Activated CD8-positive, alpha-beta memory T cell treated with anti-CD3 and anti-CD28 coated beads for 48 hours (primary cell): ENCODE measurements around the gene SPRR1A.
"Not testable (repeated sequence)": the region's sequence is repeated elsewhere in the genome, so short reads cannot be mapped to it uniquely, and the experiment has no call there.

Experiments used
- DNase-seq, 3 experiments: peaks; one replicate each; pipeline ENCODE4 v3.0.0-alpha.2; 2020; ENCODE audit warnings: low read depth in 2 of 3, low spot score in 2 of 3

SPRR1A gene

DNA sequence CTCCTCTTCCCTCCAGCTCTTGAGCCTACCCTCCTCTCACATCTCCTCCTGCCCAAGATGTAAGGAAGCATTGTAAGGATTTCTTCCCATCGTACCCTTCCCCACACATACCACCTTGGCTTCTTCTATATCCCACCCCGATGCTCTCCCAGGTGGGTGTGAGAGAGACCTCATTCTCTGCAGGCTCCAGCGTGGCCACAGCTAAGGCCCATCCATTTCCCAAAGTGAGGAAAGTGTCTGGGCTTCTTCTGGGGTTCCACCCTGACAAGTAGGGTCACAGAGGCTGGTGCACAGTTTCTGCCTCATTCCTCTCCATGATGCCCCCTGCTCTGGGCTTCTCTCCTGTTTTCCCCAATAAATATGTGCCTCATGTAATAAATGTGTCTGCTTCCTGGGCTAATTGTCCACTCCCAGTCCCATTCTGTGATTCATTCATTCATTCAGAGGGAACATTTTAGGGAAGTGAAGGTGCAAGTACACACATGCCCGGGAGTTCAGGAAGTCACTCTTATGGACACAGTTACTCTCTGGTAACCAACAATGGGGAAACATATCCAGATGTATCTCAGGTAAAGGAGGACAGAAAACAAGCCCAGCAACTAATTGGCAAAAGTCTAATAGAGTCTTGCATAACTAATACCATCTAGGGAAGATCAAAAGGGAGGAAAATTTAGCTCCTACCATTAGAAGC is 11.5 kb upstream of the SPRR1A start:
- no peak for DNase-seq

DNA sequence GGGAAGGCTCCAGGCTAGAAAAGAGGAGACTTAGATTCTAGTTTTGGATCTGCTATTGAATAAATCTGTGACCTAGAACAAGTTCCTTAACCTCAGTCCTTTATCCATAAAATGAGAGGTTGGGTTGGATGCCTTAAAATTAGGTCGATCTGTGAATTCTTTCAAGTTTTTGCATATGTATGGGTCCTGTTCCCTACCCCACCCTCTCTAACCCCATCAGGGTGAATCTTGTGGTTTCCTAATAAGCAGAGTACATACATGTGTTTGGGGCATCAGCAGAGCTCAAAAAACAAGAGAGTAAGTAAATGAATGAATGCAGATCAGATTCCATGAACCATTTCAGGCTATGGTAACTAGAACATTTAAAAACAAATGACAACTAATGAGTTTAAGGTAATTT is 7.2 kb upstream of the SPRR1A start:
- DNase-seq, result no peak

DNA sequence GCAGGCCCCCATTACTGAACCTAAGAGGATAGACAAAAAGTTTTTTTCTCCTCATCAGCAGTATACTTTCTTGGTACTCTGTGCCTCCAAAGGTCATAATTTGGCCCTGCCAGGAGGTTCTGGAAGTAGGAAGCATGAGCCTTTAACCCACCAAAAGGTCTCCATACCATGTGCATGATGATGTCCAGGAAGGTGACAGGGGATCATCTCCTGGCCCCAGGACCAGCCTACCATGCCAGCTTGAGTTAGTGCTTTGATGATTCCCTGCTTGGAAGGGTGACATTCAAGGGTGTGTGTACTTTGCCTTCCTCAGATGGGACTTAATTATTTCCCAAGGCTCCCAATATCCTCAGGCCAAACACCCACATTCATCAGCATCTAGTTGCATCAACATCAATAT is 6.3 kb upstream of the SPRR1A start:
- DNase-seq, result no peak

- no peak for DNase-seq
Measured at GRCh38 chr1:152980676-152981075, 3.2 kb upstream of the SPRR1A start.

DNA sequence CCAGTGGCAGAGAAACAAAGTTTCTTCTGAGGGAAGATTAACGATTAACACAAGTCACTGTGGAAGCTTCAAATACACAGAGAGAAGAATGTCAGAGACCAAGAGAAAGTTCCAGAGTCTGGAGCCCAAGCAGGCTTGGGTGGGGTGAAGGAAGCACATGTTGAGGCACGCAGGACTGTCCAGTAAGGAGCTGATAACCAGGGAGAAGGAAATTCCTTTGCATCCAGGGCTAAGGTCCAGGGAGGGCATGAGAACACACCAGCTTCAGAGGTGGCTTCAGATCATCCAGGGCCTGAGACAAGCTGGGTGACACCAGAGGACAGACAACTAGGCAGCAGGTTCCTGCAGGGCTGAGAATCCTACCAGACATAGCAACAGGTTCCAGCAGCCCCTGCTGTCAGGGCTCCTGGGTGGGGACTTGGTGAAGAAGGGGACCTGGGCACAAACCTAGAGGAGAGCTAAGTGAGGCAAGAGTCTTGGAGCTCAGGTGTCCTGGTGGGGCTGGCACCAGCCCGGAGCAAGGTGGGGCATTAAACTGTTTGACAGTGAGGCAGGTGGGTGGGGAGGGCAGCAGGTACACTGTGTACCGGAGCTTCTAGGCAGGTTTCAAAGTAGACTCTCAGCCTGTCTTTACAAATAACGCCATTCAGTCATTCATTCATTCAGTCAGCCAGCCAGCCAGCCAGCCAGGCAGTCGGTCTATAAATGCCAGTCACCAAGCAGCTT is 2.6 kb upstream of the SPRR1A start:
- DNase-seq, result no peak

DNA sequence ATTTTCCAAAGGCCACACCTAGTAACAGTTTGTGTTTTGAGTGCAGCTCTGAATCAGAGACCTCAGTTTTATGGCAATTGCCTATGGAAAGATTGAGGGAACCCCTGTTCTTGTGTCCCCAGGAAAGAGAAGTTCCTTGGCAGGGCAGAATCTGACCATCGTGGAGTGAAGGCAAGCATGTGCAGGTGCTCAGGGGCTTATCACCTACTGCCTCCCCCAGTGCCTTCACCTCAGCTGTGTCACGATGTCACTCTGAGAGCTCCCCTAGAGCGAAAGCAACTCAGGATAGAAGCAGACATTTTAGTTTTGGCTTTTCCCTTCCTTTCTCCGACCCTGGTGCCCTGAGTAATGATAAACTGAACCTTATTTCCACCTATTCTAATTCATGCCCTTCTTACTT is 1.8 kb upstream of the SPRR1A start:
- no peak for DNase-seq

DNA sequence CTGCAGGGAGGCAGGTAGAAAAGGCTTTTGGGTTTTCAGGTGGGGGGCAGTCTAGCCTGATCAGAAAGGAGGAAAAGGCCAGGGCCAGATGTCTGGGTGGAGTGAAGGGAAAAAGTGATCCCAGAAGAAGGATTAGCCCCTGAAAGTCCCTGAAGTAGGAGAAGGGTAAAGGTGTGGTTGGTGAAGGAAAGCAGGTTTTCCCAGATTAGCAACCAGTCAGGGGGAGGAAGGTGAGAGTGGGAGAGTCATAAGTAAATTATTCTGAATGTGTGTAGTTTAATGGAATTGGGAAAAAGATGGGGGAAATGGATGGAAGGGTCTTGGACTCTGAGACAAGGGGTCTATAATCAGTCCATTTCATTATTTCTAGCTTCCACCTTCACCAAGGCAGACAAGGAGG is 647 bp upstream of the SPRR1A start:
- DNase-seq, result no peak

DNA sequence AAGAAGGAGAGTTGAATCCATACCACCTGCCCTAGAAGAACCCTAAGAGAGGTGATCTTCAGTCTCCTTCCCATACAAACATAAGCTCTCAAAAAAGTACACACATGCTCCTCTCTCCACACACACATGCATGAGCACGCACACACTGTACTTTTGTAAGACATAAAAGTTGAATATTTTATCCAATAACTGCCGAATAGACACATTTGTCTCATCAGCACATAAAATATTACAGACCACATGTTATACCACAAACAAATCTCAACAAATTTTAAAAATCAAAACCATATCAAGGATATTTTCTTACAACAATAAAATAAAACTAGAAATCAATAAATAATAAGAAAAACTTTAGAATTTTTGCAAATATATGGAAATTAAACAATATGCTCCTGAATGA is 2.7 kb downstream of the SPRR1A start:
- DNase-seq, result no peak

DNA sequence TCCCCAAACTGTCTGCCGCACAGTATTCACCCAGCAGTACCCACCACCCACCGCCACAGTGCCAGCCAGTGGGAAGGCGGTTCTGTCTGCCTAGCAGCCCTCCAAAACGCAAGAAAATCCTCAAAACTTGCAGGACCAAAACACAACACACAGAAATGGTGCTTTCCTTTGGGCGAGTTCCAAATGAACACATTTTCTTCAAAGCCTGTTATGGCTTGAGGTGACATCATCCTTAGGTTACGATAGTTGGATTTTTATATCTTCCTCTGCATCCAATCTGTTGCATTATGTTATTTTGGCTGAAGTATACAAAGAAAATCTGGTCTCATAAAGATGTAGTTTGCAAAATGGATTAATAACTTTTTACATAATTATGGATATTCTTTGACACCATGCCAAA is 9.3 kb downstream of the SPRR1A start:
- DNase-seq, result no peak

DNA sequence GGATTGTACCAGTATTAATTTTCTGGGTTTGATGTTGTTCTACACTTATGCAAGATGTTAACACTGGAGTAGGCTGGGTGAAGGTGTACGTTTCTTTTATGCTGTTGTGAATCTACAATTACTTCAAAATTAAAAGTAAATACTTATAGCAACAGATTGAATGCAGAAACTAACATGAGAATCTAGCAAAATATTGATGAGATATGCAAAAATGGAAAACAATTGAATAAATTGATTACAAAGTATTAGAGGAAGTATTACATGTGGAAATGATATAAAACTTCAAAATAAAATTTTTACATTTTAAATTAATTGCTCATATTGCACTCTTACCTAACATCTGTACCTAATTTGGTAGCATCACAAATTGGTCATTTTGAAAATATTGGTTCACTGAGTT is 12.0 kb downstream of the SPRR1A start:
- no peak for DNase-seq

DNA sequence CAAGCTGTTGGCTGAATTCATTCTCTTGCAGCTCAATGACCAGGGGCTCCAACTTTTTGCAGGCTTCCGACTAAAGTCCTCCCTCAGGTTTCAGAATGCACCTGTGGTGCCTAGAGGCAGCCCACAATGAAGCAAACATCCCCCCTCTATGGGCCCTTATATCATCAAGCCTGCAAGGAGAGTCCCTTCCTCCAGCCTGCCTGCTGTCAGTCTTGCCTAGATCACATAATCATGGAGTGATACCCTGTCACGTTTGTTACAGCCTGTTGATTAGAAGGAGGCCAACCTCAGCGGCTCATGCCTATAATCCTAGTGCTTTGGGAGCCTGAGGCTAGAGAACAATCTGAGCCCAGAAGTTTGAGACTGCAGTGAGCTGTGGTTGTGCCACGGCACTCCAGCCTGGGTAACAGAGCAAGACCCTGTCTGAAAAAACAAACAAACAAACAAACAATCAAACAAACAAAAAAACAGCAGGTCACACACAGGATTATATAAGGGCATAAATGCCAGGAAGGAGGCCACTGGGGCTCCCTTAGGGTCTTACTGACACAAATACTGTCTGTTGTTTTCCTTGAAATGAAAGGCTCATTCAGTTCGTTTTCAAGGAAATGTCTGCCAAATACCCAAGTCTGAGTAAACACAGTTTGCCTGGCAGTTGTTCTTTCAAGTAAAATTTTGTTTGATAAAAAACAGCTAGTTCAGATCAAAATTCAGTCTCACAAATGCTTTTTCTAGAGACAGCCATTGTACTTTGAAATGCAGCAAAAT is 12.9 kb downstream of the SPRR1A start:
- no peak for DNase-seq

DNA sequence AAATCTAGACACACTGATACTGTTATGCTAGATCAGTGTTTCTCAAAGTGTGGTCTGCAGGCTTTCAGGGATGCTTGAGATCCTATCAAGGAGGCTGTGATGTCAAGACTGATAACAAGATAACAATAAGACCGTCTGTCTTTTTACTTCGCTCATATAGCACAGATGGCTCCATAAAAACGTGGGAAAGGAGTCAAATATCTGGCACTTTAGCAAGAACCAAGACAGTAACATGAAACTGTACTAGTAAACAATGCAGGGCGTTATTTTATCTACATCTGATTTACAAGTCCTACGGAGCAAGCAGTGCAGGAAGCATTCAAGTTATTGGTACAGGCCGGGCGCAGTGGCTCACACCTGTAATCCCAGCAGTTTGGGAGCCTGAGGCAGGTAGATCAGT is 14.0 kb downstream of the SPRR1A start:
- DNase-seq, result no peak

GRCh38 chr1:152998476-152998875 is 14.6 kb downstream of the SPRR1A start:
- no peak for DNase-seq

- DNase-seq, result no peak
Measured at GRCh38 chr1:152999818-153000217, 15.9 kb downstream of the SPRR1A start.

DNA sequence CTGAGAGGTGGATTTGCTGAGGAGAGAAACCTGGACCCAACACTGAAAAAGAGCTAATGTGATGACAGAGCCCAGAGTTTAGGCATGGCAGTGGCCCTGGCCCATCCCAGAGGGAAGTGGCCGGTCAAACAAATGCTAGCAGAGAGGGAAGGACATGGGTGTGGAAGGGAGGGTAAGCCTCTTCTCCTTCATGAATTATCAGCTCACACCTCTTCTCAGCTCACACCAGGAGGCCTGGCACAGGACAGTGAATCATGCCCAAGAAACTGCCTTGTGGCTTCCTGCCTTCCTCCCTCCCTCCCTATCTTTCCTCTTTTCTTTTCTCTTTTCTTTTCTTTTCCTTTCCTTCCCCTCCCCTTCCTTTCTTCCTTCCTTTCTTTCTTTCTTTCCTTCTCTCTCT is 16.4 kb downstream of the SPRR1A start:
- no peak for DNase-seq

DNA sequence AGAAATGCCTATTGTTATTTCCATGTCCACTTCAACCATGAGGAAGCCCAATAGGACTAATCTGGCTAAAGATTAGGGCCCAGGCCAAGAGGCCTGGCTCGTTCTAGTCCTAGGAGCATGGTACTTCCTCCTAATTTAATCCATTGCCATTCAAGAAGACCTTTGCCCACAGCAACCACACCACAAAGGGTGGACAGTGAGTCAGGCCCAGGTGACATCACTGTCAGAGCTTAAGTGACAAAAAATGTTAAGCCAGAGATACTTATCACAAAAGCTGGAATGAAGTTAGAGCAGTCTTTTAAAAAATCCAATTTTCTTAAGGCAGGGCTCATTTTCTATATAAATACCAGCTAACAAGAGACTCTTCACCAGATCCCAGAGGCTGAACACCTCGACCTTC is 17.5 kb downstream of the SPRR1A start, which contains the start of gene SPRR3:
Gene SPRR3, plus strand, starts transcription at position 368 of the 400 bp plus-strand sequence. CDS start 1,272 bp downstream, outside the sequence.
- no peak for DNase-seq

- not testable (repeated sequence) for DNase-seq
Measured at GRCh38 chr1:153011235-153011758, 27.4 kb downstream of the SPRR1A start.

- not testable (repeated sequence) for DNase-seq
Measured at GRCh38 chr1:153021829-153022228, 37.9 kb downstream of the SPRR1A start.

- not testable (repeated sequence) for DNase-seq
Measured at GRCh38 chr1:153022340-153022739, 38.5 kb downstream of the SPRR1A start.

DNA sequence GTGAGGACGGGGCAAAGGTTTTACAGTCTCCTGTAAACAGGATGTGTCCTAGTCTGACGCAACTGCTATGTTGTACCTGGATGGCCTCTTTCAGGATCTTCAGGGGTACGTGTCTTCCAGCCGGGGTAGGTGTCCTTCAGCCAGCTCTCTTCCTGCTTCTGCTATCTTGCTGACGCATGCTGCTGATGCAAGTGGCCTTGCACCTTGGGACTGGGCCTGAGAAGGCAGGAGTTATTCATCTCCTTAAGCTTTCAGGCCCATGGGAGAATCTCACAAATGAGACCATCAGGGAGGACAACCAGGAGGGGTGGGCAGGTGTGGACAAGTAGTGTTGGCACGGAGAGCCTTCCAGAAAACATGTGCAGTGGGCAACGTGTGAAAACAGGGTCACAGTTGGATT is 39.2 kb downstream of the SPRR1A start:
- no peak for DNase-seq

DNA sequence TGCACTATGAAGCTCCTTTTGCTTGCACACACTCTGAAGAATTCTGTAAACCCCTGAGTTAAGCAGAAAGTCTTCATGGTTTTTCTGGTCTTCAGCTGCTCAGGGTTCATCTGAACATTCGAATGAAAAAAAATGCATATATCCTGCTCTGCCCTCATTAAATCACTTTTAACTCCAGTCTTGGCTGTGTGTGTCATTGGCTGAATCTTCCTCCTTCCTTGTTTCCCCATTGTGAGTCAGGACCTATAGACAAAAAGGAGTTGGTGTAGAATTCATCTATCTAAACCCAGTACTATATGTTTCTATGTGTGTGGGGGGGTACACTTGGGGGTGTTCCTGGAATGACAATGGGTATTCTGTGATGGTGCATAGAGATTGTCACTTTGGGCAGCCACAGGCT is 40.5 kb downstream of the SPRR1A start:
- no peak for DNase-seq

GRCh38 chr1:153025797-153026196 is 41.9 kb downstream of the SPRR1A start:
- DNase-seq, result no peak
